ENCODE results near the gene FOXP1. TPM values are rescaled to one million over a fixed set of nuclear protein-coding genes. Genes with fewer than 3 reads are reported as not detected.
A peak's percentile ranks its signal among the peaks of the same experiment; 100 is the strongest.

FOXP1 gene
- total and polyA plus RNA-seq, 12 donors: 7.6 to 42.7 (median 24.3) TPM

GRCh38 chr3:71497367-71497897 is 86.1 kb downstream of the FOXP1 start:
- Histone ChIP-seq H3K9me3 (replicated peaks in 1 of 3) (no peaks in the 10 kb centered on the region), H3K4me1 (replicated peaks in 1 of 2) (peaks cover 6 to 16% of the 10 kb centered on the region in 2 donors), H3K36me3 (replicated peaks in 1 of 2) (no peaks in the 10 kb centered on the region), H3K27me3 (no peaks in the 10 kb centered on the region), H3K27ac (no peak overlapping the region), H3K4me3 (no peak overlapping the region)
- no peak for TF ChIP-seq POLR2A (IDR thresholded peaks at IDR 0.05)
- TF ChIP-seq CTCF (IDR thresholded peaks at IDR 0.05): no peak
- no peak for DNase-seq
- 46 to 74% (median 62%) methylated on average over 1 of the region's 1 CpG for WGBS, 4 donors
- intact Hi-C loops (cut with DNase I): no loop called here

- 70 to 78% (median 74%) methylated on average over 5 of the region's 5 CpGs for WGBS, 4 donors
These were observed 87.6 kb downstream of the FOXP1 start for GRCh38 chr3:71495708-71496472.

GRCh38 chr3:71494212-71494611 is 89.3 kb downstream of the FOXP1 start:
- Histone ChIP-seq H3K4me1 (replicated peaks in 1 of 2) (peaks cover 6 to 16% of the 10 kb centered on the region in 2 donors), H3K9me3 (replicated peaks in 1 of 3) (peaks cover 0 to 5% (median 0%) of the 10 kb centered on the region in 3 donors), H3K27ac (no peak overlapping the region), H3K27me3 (no peaks in the 10 kb centered on the region), H3K36me3 (replicated peaks in 1 of 2) (no peaks in the 10 kb centered on the region), H3K4me3 (no peak overlapping the region)
- intact Hi-C loops (cut with DNase I): no loop called here
- DNase-seq: no peak
- no peak for TF ChIP-seq POLR2A (IDR thresholded peaks at IDR 0.05)
- TF ChIP-seq CTCF (IDR thresholded peaks at IDR 0.05): no peak
- WGBS, 4 donors: 90 to 92% (median 91%) methylated on average over 5 of the region's 5 CpGs

More at GRCh38 chr3:71495708-71496472, 87.6 kb downstream of the FOXP1 start:
- Histone ChIP-seq H3K4me1 (replicated peaks in 1 of 2) (peaks cover 6 to 16% of the 10 kb centered on the region in 2 donors), H3K36me3 (replicated peaks in 1 of 2) (no peaks in the 10 kb centered on the region), H3K9me3 (replicated peaks in 1 of 3) (peaks cover 0 to 5% (median 0%) of the 10 kb centered on the region in 3 donors), H3K27me3 (no peaks in the 10 kb centered on the region), H3K27ac (peak overlapping the region in 1 of 5 donors; percentile 57), H3K4me3 (no peak overlapping the region)
- DNase-seq: peak in 3 of 7 donors; percentile 26 to 50 (median 27)
- no peak for TF ChIP-seq CTCF (IDR thresholded peaks at IDR 0.05)
- no peak for TF ChIP-seq POLR2A (IDR thresholded peaks at IDR 0.05)
- intact Hi-C loops (cut with DNase I): no loop called here

- TF ChIP-seq CTCF (IDR thresholded peaks at IDR 0.05): no peak
- TF ChIP-seq POLR2A (IDR thresholded peaks at IDR 0.05): no peak
- H3K27ac ChIP-seq: no peak overlapping the region
- H3K36me3 ChIP-seq (replicated peaks in 1 of 2): no peaks in the 10 kb centered on the region
- peaks cover 0 to 5% (median 0%) of the 10 kb centered on the region in 3 donors for H3K9me3 ChIP-seq (replicated peaks in 1 of 3)
- 82 to 88% (median 87%) methylated on average over 9 of the region's 9 CpGs for WGBS, 4 donors
- no peak for DNase-seq
- H3K27me3 ChIP-seq: no peaks in the 10 kb centered on the region
- H3K4me3 ChIP-seq: no peak overlapping the region
- H3K4me1 ChIP-seq (replicated peaks in 1 of 2): peaks cover 6 to 16% of the 10 kb centered on the region in 2 donors
- intact Hi-C loops (cut with DNase I): no loop called here
These were observed 90.4 kb downstream of the FOXP1 start for GRCh38 chr3:71492974-71493771.

Measured in adrenal gland (tissue), 12 donors.